Measurements from ENCODE around the gene FSCN2. TPM values are rescaled to one million over a fixed set of nuclear protein-coding genes. Genes with fewer than 3 reads are reported as not detected.
A peak's percentile ranks its signal among the peaks of the same experiment; 100 is the strongest.

Gene FSCN2
- total and polyA plus RNA-seq, 2 of the 4 experiments (the other 2 are of a cell fraction) = 0.18 to 0.84 TPM

GRCh38 chr17:81567191-81567590 lies 39.0 kb downstream of the FSCN2 start (continued):
- no peak for TF ChIP-seq MAFK (IDR thresholded peaks at IDR 0.05; ENCODE audit: low read depth, low read length)
- TF ChIP-seq, protein P1, sequence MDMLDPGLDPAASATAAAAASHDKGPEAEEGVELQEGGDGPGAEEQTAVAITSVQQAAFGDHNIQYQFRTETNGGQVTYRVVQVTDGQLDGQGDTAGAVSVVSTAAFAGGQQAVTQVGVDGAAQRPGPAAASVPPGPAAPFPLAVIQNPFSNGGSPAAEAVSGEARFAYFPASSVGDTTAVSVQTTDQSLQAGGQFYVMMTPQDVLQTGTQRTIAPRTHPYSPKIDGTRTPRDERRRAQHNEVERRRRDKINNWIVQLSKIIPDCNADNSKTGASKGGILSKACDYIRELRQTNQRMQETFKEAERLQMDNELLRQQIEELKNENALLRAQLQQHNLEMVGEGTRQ (IDR thresholded peaks at IDR 0.05; ENCODE audit: low read depth, low read length) = no peak

DNA sequence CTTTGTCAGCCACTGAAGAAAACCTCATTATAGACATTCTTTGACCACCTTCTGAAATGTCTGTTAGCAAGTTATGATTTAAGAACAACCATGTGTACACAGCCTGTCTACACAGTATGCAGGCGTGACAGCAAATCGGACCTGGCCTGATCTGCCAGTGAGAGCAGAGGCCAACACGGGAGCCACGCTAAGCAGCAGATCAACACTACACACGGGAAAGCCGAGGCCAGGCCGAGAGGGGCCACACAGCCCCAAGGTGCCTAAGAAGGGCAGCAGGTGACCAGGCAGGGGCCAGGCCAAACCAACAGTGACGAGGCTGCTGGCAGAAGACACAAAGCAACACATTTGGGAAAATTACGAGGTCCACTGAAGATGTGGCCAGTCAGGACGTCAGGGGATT lies 40.2 kb downstream of the FSCN2 start:
- Histone ChIP-seq H3K27me3 (ENCODE audit: control insufficient read depth, insufficient read depth, low read length) (no peaks in the 10 kb centered on the region), H4K8ac (ENCODE audit: low read depth in 2 of 2, low read length in 2 of 2) (peak overlapping the region; percentile 13 to 22; a peak in 1 of 4 replicates), H3K79me1 (ENCODE audit: low read depth in 1 of 2, low read length in 2 of 2) (peaks cover 38 to 83% of the 10 kb centered on the region in 2 experiments), H2AFZ (replicated peaks; ENCODE audit: low read length, poor library complexity) (peak overlapping the region; percentile 28), H2AK5ac (ENCODE audit: low read depth, low read length) (peak overlapping the region; percentile 95), H3K4me2 (ENCODE audit: low read depth, low read length) (no peak overlapping the region), H3K23ac (ENCODE audit: low read depth, low read length) (peak overlapping the region; percentile 79), H2BK120ac (ENCODE audit: low read depth, low read length) (peak overlapping the region; percentile 82), H2BK20ac (ENCODE audit: low read depth, low read length) (peak overlapping the region; percentile 82), H3K9ac (ENCODE audit: low read depth, low read length) (no peak overlapping the region), H3K56ac (ENCODE audit: extremely low read depth, insufficient read depth, low read length) (no peak overlapping the region), H4K20me1 (ENCODE audit: insufficient read depth, low read length) (peaks cover 10% of the 10 kb centered on the region), H4K5ac (ENCODE audit: low read depth, low read length) (no peak overlapping the region), H3K4me1 (ENCODE audit: control insufficient read depth, insufficient read depth, low read length) (peaks cover 31% of the 10 kb centered on the region), H3K14ac (replicated peaks; ENCODE audit: low read depth, low read length) (peak overlapping the region; percentile 50), H3K4ac (ENCODE audit: low read depth, low read length) (peak overlapping the region; percentile 94), H3K4me3 (ENCODE audit: insufficient read depth, low read depth, low read length) (no peak overlapping the region), H2AK9ac (replicated peaks; ENCODE audit: low read depth, low read length, poor library complexity) (peak overlapping the region; percentile 31), H3K9me3 (ENCODE audit: control insufficient read depth, insufficient read depth, low read length) (no peaks in the 10 kb centered on the region), H3K27ac (ENCODE audit: insufficient read depth, low read length) (peak overlapping the region; percentile 45), H3K36me3 (ENCODE audit: control insufficient read depth, insufficient read depth, low read length) (peaks cover 54% of the 10 kb centered on the region), H2BK5ac (ENCODE audit: low read depth, low read length, poor library complexity, severe bottlenecking) (peak overlapping the region; percentile 30), H4K91ac (ENCODE audit: insufficient read depth, low read depth, low read length) (peak overlapping the region; percentile 63), H2BK15ac (ENCODE audit: low read depth, low read length) (peak overlapping the region; percentile 5; the same call in 2 of the 3 replicates), H3K18ac (ENCODE audit: low read depth, low read length) (no peak overlapping the region), H3K9me1 (ENCODE audit: insufficient read depth, low read length) (peaks cover 36% of the 10 kb centered on the region)
- 87% methylated on average over 9 of the region's 10 CpGs; no CpG with 5 or more reads in 1 of the 2 experiments for WGBS, 2 experiments (ENCODE audit: extremely low coverage in 2 of 2, insufficient read length in 1 of 2)
- ChIA-PET POLR2A (ENCODE audit: unreplicated experiment) (no interaction called here), CTCF (interaction anchor here (1.6 kb wide), 1 partner anchor 33 kb away, joined by 4 read pairs; no protein-coding TSS in a partner anchor)
- TF ChIP-seq CEBPB (IDR thresholded peaks at IDR 0.05; ENCODE audit: low read depth, low read length) (no peak), FOS (IDR thresholded peaks at IDR 0.05; ENCODE audit: low read depth, low read length) (no peak), ELK1 (IDR thresholded peaks at IDR 0.05; ENCODE audit: borderline replicate concordance, low read depth, low read length) (no peak), MAFK (IDR thresholded peaks at IDR 0.05; ENCODE audit: low read depth, low read length) (no peak), RCOR1 (IDR thresholded peaks at IDR 0.05; ENCODE audit: insufficient replicate concordance, low read length) (no peak), RAD21 (IDR thresholded peaks at IDR 0.05; ENCODE audit: low read length) (no peak)
- TF ChIP-seq, protein P1 (IDR thresholded peaks at IDR 0.05; ENCODE audit: low read depth, low read length) = no peak
- ATAC-seq (ENCODE audit: low read depth) (no peak), DNase-seq (no peak)
- in situ Hi-C loops (cut with MboI; ENCODE audit: low sequenced_read_pairs) = no loop called here
- dilution Hi-C loops (cut with HindIII; ENCODE audit: low sequenced_read_pairs, unreplicated experiment) = no loop called here
- intact Hi-C loops (cut with micrococcal nuclease) = no loop called here
- BruUV-seq (replicated peaks) = no TSS peak

Data from IMR-90 (cell line).